HG03520 (cell line): Measurements from ENCODE around the gene TLCD2.
"Not testable (repeated sequence)": the region's sequence is repeated elsewhere in the genome, so short reads cannot be mapped to it uniquely, and the experiment has no call there.

Experiments used
- ATAC-seq: cut with Tn5 transposase; IDR thresholded peaks from one replicate; pipeline ENCODE4 v1.9.1; 2021; ENCODE audit warnings: mild to moderate bottlenecking, moderate library complexity; ENCODE audit not compliant: unreplicated experiment

TLCD2 gene

GRCh38 chr17:1736348-1737281, 26.4 kb upstream of the TLCD2 start:
- no peak for ATAC-seq

DNA sequence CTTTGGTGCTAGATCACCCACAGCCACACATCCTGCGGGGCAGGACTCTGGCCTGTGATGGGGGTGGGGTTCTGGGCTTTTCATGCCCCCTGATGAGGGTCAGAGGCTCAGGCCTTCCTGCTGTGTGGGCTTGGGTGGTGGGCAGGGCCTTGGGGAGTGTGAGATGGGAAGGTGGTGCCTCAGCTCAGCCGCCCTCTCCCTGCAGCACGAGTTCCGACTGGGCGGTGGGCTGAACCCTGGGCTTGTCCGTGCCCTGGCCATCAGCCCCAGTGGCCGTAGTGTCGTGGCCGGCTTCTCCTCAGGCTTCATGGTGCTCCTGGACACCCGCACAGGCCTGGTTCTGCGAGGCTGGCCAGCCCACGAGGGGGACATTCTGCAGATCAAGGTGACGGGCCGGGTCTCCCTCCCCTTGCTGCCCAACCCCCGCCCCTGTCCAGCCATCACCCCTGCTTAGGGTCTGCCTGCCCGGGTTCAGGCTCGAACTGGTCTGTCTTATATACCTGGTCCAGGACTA, 25.7 kb upstream of the TLCD2 start:
- no peak for ATAC-seq

DNA sequence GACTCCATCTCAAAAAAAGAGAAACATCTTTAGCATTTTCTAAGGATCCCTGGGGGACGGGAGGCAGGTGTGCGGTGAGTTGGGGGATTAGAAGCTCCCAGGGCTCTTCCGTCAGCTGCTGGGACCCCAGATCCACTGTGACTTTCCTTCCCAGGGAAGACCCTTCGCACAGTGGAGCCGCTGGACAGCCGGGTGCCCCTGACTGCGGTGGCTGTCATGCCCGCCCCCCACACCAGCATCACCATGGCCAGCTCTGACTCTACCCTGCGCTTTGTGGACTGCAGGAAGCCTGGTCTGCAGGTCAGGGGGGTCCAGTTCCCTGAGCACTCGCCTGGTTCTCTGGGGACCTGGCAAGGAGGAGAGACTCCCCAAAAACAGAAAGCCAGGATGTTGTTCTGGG, 25.2 kb upstream of the TLCD2 start:
- ATAC-seq = no peak

DNA sequence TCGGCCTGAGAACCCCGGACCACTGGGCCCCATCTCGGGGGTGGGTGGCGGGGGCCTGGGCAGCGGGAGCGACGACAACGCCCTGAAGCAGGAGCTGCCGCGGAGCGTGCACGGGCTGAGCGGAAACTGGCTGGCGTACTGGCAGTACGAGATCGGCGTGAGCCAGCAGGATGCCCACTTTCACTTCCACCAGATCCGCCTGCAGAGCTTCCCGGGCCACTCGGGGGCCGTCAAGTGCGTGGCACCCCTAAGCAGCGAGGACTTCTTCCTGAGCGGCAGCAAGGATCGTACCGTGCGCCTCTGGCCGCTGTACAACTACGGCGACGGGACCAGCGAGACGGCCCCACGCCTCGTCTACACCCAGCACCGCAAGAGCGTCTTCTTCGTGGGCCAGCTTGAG, 23.6 kb upstream of the TLCD2 start:
- no peak for ATAC-seq

DNA sequence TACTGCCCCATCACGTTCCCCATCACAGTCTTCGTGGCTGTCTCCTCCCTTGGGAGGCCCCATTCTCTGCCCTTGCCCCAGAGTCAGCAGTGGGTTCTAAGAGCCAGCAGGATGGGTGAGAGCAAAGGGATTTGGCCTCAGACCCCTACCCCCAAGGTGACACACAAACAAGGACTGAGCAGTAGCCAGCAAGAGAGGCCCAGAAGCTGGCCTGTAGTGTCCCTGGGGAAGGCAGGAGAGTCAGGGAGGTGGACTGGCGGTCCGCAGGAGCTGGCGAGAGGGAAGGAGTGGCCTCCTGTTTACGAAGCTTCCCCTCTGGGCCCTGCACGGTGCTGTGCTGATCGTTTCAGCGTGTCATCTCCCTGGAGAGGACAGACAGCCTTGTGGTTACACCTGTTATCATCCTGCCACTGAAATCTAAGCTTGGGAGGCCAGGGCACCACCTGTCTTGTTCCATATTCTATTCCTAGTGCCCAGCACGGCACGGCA, 22.7 kb upstream of the TLCD2 start:
- ATAC-seq = no peak

- no peak for ATAC-seq
Measured at GRCh38 chr17:1732241-1732832, 22.2 kb upstream of the TLCD2 start.

DNA sequence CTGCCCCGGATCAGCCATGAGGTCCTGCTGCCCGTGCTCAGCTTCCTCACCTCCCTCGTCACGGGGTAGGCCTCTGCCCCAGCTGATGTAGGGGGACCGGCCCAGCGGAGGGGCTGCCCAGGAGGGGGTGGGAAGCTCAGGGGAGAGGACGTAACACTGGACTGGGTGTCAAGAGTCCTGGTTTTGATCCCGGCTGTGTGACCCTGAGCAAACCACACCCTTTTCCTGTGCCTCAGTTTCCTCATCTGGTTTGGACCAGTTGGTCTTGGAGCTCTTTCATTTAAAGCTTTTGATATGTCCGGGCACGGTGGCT, 21.0 kb upstream of the TLCD2 start:
- no peak for ATAC-seq

GRCh38 chr17:1730326-1731193, 20.4 kb upstream of the TLCD2 start:
- no peak for ATAC-seq

GRCh38 chr17:1729966-1730325, 19.8 kb upstream of the TLCD2 start:
- no peak for ATAC-seq

- no peak for ATAC-seq
Measured at GRCh38 chr17:1727876-1728630, 17.9 kb upstream of the TLCD2 start.

DNA sequence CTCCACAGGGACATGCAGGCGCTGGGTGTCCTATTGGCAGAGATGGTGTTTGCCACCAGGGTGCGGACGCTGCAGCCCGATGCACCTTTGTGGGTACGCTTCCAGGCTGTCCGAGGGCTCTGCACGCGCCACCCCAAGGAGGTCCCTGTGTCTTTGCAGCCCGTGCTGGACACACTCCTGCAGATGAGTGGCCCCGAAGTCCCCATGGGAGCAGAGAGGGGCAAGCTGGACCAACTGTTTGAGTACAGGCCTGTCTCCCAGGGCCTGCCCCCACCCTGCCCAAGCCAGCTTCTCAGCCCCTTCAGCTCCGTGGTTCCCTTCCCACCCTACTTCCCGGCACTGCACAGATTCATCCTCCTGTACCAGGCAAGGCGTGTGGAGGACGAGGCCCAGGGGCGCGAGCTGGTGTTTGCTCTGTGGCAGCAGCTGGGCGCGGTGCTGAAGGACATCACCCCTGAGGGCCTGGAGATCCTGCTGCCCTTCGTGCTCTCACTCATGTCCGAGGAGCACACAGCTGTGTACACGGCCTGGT, 17.1 kb upstream of the TLCD2 start:
- no peak for ATAC-seq

- ATAC-seq = no peak
Measured at GRCh38 chr17:1726626-1727257, 16.6 kb upstream of the TLCD2 start.

DNA sequence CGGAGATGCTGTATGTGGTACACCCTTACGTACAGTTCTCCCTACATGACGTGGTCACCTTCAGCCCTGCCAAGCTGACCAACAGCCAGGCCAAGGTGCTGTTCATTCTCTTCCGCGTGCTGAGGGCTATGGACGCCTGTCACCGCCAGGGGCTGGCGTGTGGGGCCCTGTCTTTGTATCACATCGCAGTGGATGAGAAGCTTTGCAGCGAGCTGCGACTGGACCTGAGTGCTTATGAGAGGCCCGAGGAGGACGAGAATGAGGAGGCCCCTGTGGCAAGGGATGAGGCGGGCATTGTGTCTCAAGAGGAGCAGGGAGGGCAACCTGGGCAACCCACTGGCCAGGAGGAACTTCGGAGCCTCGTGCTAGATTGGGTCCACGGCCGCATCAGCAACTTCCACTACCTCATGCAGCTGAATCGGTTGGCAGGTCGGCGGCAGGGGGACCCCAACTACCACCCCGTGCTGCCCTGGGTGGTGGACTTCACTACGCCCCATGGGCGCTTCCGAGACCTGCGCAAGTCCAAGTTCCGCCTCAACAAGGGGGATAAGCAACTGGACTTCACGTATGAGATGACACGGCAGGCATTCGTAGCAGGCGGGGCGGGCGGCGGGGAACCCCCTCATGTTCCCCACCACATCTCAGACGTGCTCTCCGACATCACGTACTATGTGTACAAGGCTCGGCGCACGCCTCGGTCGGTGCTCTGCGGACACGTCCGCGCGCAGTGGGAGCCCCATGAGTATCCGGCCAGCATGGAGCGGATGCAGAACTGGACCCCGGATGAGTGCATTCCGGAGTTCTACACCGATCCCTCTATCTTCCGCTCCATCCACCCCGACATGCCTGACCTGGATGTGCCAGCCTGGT, 15.7 kb upstream of the TLCD2 start:
- no peak for ATAC-seq

GRCh38 chr17:1724869-1725641, 14.9 kb upstream of the TLCD2 start:
- no peak for ATAC-seq

DNA sequence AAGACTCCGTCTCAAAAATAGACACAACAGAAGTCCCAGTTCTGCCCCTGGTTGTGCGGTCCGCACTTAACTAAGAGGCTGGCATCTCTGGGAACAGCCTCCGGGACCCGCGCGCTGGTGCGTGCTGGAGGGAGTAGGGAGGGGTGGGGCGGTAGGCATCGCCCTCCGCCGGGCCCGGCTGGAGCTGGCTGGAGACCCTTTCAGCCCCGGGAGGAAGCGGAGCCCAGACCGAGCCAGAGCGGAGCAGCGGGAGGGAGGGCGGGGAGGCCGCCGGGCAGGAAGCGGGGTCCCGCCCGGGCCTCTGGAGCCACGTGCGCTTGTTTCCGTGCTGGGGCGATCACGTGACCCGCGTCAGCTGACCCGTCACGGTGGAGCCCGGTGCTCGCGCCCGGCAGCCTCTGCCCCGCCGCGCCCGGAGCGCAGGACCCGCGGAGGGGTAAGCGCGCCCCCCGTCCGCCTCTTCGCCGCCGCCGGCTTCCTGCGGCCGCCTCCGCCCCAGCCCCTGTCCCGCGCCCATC, 14.2 kb upstream of the TLCD2 start, which contains the start of gene WDR81:
Gene WDR81 (plus strand): TSS at position 354 of the 518 bp plus-strand sequence. CDS start 256 bp downstream, outside the sequence.
- no peak for ATAC-seq

- ATAC-seq = not testable (repeated sequence)
Measured at GRCh38 chr17:1722022-1722421, 11.8 kb upstream of the TLCD2 start.

DNA sequence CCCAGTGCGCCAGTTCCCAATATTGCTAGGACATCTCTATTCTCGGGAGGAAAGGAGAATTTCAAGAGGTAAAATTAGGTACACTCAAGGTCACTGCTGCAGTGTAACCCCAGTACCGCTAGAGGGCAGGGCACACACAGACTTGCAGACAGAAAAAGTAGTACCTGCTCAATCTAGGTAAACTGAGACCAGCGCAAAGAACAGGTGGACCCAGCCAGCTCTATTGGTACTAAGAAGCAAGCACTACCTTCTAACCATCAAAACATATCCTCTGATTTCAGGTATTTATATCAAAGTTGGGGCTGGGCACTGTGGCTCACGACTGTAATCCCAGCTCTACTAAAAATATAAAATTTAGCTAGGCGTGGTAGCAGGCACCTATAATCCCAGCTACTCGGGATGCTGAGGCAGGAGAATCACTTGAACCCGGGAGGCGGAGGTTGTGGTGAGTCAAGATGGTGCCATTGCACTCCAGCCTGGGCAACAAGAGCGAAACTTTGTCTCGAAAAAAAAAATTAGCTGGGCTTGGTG, 10.7 kb upstream of the TLCD2 start:
- no peak for ATAC-seq
